Neural cell (in vitro differentiated cells): Measurements from ENCODE around the gene ANP32A. TPM values are rescaled to one million over a fixed set of nuclear protein-coding genes. Genes with fewer than 3 reads are reported as not detected.

ENCODE experiments used
- H2AFZ ChIP-seq: fragments of 200-600, 300-800 bp; sonication (generic), shearing (Covaris generic); 2 replicates; pipeline ENCODE4 v1.6.0; 2014; ENCODE audit warnings: low read depth, mild to moderate bottlenecking, antibody characterized with exemption, low read length, moderate library complexity
- H3F3A ChIP-seq: fragments of 200-600 bp; shearing (Covaris generic); 2 replicates; pipeline ENCODE4 v1.6.1; 2016; ENCODE audit warnings: mild to moderate bottlenecking, moderate library complexity, mixed read lengths, antibody characterized with exemption, low read length; ENCODE audit not compliant: insufficient read depth, poor library complexity, severe bottlenecking
- H3K27ac ChIP-seq: fragments of 200-600, 300-800 bp; sonication (generic), shearing (Covaris generic); 2 replicates; pipeline ENCODE4 v1.5.1; 2014; ENCODE audit warnings: mild to moderate bottlenecking, low read length, moderate library complexity
- H3K27me3 ChIP-seq: fragments of 300-800, 200-600 bp; sonication (generic), shearing (Covaris generic); 2 replicates; pipeline ENCODE4 v1.6.0; 2014; ENCODE audit warnings: mild to moderate bottlenecking, low read depth, low read length, moderate library complexity; ENCODE audit not compliant: insufficient read depth
- H3K36me3 ChIP-seq: fragments of 300-800, 200-600 bp; sonication (generic), shearing (Covaris generic); 2 replicates; pipeline ENCODE4 v1.5.1; 2014; ENCODE audit warnings: mild to moderate bottlenecking, antibody characterized with exemption, low read length, moderate library complexity; ENCODE audit not compliant: insufficient read depth
- H3K4me2 ChIP-seq: fragments of 300-800, 200-600 bp; sonication (generic), shearing (Covaris generic); 2 replicates; pipeline ENCODE4 v1.6.0; 2014; ENCODE audit warnings: mild to moderate bottlenecking, low read length
- H3K4me3 ChIP-seq: fragments of 300-800, 200-600 bp; sonication (generic), shearing (Covaris generic); 2 replicates; pipeline ENCODE4 v1.5.1; 2014; ENCODE audit warnings: mild to moderate bottlenecking, low read length, moderate library complexity
- H3K79me2 ChIP-seq: fragments of 200-600 bp; shearing (Covaris generic); replicated peaks from 2 replicates; pipeline ENCODE4 v1.6.0; 2014; ENCODE audit warnings: mild to moderate bottlenecking, low read length, moderate library complexity; ENCODE audit not compliant: insufficient read depth
- H3K9ac ChIP-seq: fragments of 300-800, 200-600 bp; sonication (generic), shearing (Covaris generic); 2 replicates; pipeline ENCODE4 v1.6.1; 2016; ENCODE audit warnings: mild to moderate bottlenecking, low read length, mixed read lengths
- H3K9me2 ChIP-seq: fragments of 200-600 bp; shearing (Covaris generic); 2 replicates; pipeline ENCODE4 v1.6.1; 2016; ENCODE audit warnings: mild to moderate bottlenecking, low read length, mixed read lengths; ENCODE audit not compliant: insufficient read depth
- H3K9me3 ChIP-seq: fragments of 200-600, 300-800 bp; sonication (generic), shearing (Covaris generic); 2 replicates; pipeline ENCODE4 v1.6.1; 2016; ENCODE audit warnings: mild to moderate bottlenecking, mixed run types, low read length, moderate library complexity, mixed read lengths
- H4K20me1 ChIP-seq: fragments of 200-600 bp; shearing (Covaris generic); 2 replicates; pipeline ENCODE4 v1.6.1; 2016; ENCODE audit warnings: mild to moderate bottlenecking, mixed run types; ENCODE audit not compliant: insufficient read depth
- EP300 ChIP-seq: fragments of 450-650 bp; conservative IDR thresholded peaks from 2 replicates; pipeline ENCODE4 v1.6.1; 2014; ENCODE audit warnings: antibody characterized with exemption, mild to moderate bottlenecking, moderate library complexity; ENCODE audit not compliant: poor library complexity, severe bottlenecking
- EZH2 ChIP-seq: fragments of 200-600, 300-800 bp; shearing (Covaris generic), sonication (generic); IDR thresholded peaks from 2 replicates; pipeline ENCODE4 v1.6.1; 2014; ENCODE audit warnings: antibody characterized with exemption, low read length, borderline replicate concordance, mild to moderate bottlenecking; ENCODE audit not compliant: insufficient read depth, poor library complexity, severe bottlenecking
- MXI1 ChIP-seq: fragments of 450-650 bp; conservative IDR thresholded peaks from 2 replicates; pipeline ENCODE4 v1.6.1; 2014; ENCODE audit warnings: antibody characterized with exemption, mild to moderate bottlenecking; ENCODE audit not compliant: poor library complexity, severe bottlenecking
- POLR2AphosphoS5 ChIP-seq: IDR thresholded peaks from 2 replicates; pipeline ENCODE4 v1.6.1; 2012
- RAD21 ChIP-seq: fragments of 450-650 bp; conservative IDR thresholded peaks from 2 replicates; pipeline ENCODE4 v1.6.1; 2014; ENCODE audit warnings: antibody characterized with exemption, mild to moderate bottlenecking, moderate library complexity
- SMC3 ChIP-seq: fragments of 450-650 bp; conservative IDR thresholded peaks from 2 replicates; pipeline ENCODE4 v1.6.1; 2014; ENCODE audit warnings: antibody characterized with exemption, mild to moderate bottlenecking, moderate library complexity; ENCODE audit not compliant: poor library complexity
- TAF1 ChIP-seq: IDR thresholded peaks from 2 replicates; pipeline ENCODE4 v1.6.1; 2012; ENCODE audit warnings: low read depth
- polyA plus RNA-seq: library from polyadenylated mRNA; depleted of rRNA; stranded (reverse); fragments of >200 nt; gene quantifications from 2 replicates; pipeline ENCODE4 v1.2.3, GENCODE V29; 2014
- TF ChIP-seq, protein P1 (sequence below): IDR thresholded peaks from 2 replicates; pipeline ENCODE4 v1.6.1; 2012; ENCODE audit warnings: borderline replicate concordance
- TF ChIP-seq, protein P2 (sequence below): fragments of 450-650 bp; IDR thresholded peaks from 2 replicates; pipeline ENCODE4 v1.5.1; 2014; ENCODE audit warnings: antibody characterized with exemption, mild to moderate bottlenecking, moderate library complexity; ENCODE audit not compliant: poor library complexity, severe bottlenecking

Gene ANP32A
- polyA plus RNA-seq, 1 donor from 2014 or later, result 190 TPM

DNA sequence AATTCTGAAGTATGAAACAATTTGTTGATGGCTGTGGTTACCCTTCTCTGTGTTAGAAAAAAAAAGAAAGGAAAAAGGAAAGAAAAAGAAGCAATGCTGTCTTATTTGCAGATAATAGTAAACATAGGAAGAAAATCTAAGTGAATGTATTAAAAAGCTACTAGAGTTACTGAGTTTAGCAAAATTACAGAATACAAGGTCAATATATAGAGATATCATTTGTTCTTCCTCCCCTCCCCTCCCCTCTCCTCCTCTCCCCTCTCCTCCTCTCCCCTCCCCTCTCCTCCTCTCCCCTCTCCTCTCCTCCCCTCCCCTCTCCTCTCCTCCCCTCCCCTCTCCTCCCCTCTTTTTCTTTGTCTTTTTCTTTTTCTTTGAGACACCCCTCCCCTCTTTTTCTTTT is 69.1 kb downstream of the ANP32A start:
- no peaks in the 10 kb centered on the region for H4K20me1 ChIP-seq
- H3K27ac ChIP-seq, result no peak overlapping the region
- H2AFZ ChIP-seq, result no peak overlapping the region
- no peak overlapping the region for H3K4me2 ChIP-seq
- H3K4me3 ChIP-seq, result no peak overlapping the region
- H3K79me2 ChIP-seq, result no peaks in the 10 kb centered on the region
- H3F3A ChIP-seq, result no peaks in the 10 kb centered on the region
- no peak overlapping the region for H3K9ac ChIP-seq
- TF ChIP-seq, protein P1, sequence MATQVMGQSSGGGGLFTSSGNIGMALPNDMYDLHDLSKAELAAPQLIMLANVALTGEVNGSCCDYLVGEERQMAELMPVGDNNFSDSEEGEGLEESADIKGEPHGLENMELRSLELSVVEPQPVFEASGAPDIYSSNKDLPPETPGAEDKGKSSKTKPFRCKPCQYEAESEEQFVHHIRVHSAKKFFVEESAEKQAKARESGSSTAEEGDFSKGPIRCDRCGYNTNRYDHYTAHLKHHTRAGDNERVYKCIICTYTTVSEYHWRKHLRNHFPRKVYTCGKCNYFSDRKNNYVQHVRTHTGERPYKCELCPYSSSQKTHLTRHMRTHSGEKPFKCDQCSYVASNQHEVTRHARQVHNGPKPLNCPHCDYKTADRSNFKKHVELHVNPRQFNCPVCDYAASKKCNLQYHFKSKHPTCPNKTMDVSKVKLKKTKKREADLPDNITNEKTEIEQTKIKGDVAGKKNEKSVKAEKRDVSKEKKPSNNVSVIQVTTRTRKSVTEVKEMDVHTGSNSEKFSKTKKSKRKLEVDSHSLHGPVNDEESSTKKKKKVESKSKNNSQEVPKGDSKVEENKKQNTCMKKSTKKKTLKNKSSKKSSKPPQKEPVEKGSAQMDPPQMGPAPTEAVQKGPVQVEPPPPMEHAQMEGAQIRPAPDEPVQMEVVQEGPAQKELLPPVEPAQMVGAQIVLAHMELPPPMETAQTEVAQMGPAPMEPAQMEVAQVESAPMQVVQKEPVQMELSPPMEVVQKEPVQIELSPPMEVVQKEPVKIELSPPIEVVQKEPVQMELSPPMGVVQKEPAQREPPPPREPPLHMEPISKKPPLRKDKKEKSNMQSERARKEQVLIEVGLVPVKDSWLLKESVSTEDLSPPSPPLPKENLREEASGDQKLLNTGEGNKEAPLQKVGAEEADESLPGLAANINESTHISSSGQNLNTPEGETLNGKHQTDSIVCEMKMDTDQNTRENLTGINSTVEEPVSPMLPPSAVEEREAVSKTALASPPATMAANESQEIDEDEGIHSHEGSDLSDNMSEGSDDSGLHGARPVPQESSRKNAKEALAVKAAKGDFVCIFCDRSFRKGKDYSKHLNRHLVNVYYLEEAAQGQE, result no peak
- TF ChIP-seq, protein P2, sequence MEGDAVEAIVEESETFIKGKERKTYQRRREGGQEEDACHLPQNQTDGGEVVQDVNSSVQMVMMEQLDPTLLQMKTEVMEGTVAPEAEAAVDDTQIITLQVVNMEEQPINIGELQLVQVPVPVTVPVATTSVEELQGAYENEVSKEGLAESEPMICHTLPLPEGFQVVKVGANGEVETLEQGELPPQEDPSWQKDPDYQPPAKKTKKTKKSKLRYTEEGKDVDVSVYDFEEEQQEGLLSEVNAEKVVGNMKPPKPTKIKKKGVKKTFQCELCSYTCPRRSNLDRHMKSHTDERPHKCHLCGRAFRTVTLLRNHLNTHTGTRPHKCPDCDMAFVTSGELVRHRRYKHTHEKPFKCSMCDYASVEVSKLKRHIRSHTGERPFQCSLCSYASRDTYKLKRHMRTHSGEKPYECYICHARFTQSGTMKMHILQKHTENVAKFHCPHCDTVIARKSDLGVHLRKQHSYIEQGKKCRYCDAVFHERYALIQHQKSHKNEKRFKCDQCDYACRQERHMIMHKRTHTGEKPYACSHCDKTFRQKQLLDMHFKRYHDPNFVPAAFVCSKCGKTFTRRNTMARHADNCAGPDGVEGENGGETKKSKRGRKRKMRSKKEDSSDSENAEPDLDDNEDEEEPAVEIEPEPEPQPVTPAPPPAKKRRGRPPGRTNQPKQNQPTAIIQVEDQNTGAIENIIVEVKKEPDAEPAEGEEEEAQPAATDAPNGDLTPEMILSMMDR, result no peak
- TF ChIP-seq EP300, result no peak
- no peak for TF ChIP-seq SMC3
- TF ChIP-seq POLR2AphosphoS5, result no peak
- H3K9me3 ChIP-seq, result peaks cover 3% of the 10 kb centered on the region
- H3K36me3 ChIP-seq, result no peaks in the 10 kb centered on the region
- H3K9me2 ChIP-seq, result no peaks in the 10 kb centered on the region
- no peaks in the 10 kb centered on the region for H3K27me3 ChIP-seq

DNA sequence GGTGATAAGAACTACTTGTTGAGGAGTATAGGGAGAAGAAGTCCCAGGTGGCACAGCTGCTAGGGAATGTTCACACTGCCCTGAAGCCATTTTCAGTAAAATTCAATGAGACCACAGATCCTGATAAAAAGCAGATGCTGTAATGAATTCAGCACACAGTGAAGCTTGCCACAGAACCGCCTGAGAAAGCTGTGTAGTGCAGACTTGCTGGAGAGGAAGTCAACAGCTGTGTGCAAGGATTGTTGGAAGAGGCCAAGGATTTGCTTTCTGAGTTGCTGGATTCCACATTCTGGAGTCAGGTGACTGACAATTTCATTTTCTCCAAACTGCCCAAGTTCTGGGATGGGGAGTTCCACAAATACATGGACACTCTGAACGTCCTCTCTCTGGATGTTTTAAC is 70.9 kb downstream of the ANP32A start:
- TF ChIP-seq POLR2AphosphoS5 (no peak), SMC3 (no peak), TAF1 (no peak), EP300 (no peak), RAD21 (no peak), MXI1 (no peak), EZH2 (no peak)
- TF ChIP-seq, protein P1, result no peak
- TF ChIP-seq, protein P2, result no peak
- Histone ChIP-seq H3K9ac (no peak overlapping the region), H3K36me3 (no peaks in the 10 kb centered on the region), H3F3A (no peaks in the 10 kb centered on the region), H2AFZ (no peak overlapping the region), H3K9me2 (no peaks in the 10 kb centered on the region), H3K9me3 (peaks cover 3% of the 10 kb centered on the region), H3K4me2 (no peak overlapping the region), H4K20me1 (no peaks in the 10 kb centered on the region), H3K27me3 (no peaks in the 10 kb centered on the region), H3K79me2 (no peaks in the 10 kb centered on the region), H3K27ac (no peak overlapping the region), H3K4me3 (no peak overlapping the region)
